GM12878 (cell line): ENCODE measurements around the gene RFPL1. TPM values are rescaled to one million over a fixed set of nuclear protein-coding genes. Genes with fewer than 3 reads are reported as not detected.

Source experiments
- ATAC-seq: fragments of 200-7000 bp; cut with Tn5 transposase; 3 replicates; pipeline ENCODE4 v1.9.1; 2020; ENCODE audit warnings: mild to moderate bottlenecking, moderate library complexity
- BruUV-seq: library from RNA; stranded (reverse); fragments of 400-500 nt; replicated peaks from 2 replicates; lab custom pipeline; 2021; lab: Mats Ljungman, UMichigan
- CTCF ChIA-PET: fragments of 300-600 bp; sonication (Branson Sonifier 250); formaldehyde crosslinking; extraction: SDS; loops from one replicate; lab custom pipeline; 2021; ENCODE audit warnings: inconsistent platforms; lab: Yijun Ruan, JAX
- POLR2A ChIA-PET: fragments of 350-600 bp; formaldehyde crosslinking; extraction: SDS; loops from one replicate; lab custom pipeline; 2021; ENCODE audit warnings: inconsistent platforms; lab: Charles Lee
- RAD21 ChIA-PET: fragments of 300-600 bp; sonication (Branson Sonifier 250); formaldehyde crosslinking; loops from one replicate; lab custom pipeline; 2023; ENCODE audit warnings: antibody characterized with exemption; ENCODE audit not compliant: unreplicated experiment; lab: Charles Lee
- SMC1A ChIA-PET: fragments of 300-600 bp; sonication (Branson Sonifier 250); formaldehyde crosslinking; loops from one replicate; lab custom pipeline; 2023; ENCODE audit not compliant: unreplicated experiment, uncharacterized antibody; lab: Charles Lee
- DNase-seq: peaks from one replicate; pipeline ENCODE4 v3.0.0-alpha.2; 2011; ENCODE audit warnings: low read depth, low spot score
- FAIRE-seq: peaks from 3 replicates; lab custom pipeline; 2011; peaks lifted over from hg19 to GRCh38; lab: Jason Lieb, UNC
- H2AFZ ChIP-seq: 2 replicates; pipeline ENCODE4 v1.6.0; 2011; ENCODE audit warnings: low read depth, low read length, control low read depth; ENCODE audit not compliant: control insufficient read depth
- H3K27ac ChIP-seq: 2 replicates; pipeline ENCODE4 v1.5.1; 2011; ENCODE audit warnings: control low read depth; ENCODE audit not compliant: control insufficient read depth, insufficient read depth
- H3K27me3 ChIP-seq, 2 experiments: replicated peaks in 1 of 2; 2 replicates each; pipeline versions ENCODE4 v1.6.0 to v1.6.1; 2011; ENCODE audit warnings: low read length in 1 of 2; ENCODE audit not compliant: control insufficient read depth in 2 of 2, insufficient read depth in 2 of 2
- H3K36me3 ChIP-seq, 2 experiments: 2 replicates each; pipeline ENCODE4 v1.5.1; 2011; ENCODE audit warnings: low read length in 1 of 2; ENCODE audit not compliant: control insufficient read depth in 2 of 2, insufficient read depth in 2 of 2
- H3K4me1 ChIP-seq: 2 replicates; pipeline ENCODE4 v1.6.1; 2011; ENCODE audit warnings: mild to moderate bottlenecking, low read length, moderate library complexity, mixed read lengths; ENCODE audit not compliant: control insufficient read depth, insufficient read depth
- H3K4me2 ChIP-seq: 2 replicates; pipeline ENCODE4 v1.6.0; 2011; ENCODE audit warnings: control low read depth; ENCODE audit not compliant: control insufficient read depth, insufficient read depth
- H3K4me3 ChIP-seq: fragments of 200-600 bp; sonication (generic); 2 replicates; pipeline ENCODE4 v1.5.1; 2016
- H3K79me2 ChIP-seq: 2 replicates; pipeline ENCODE4 v1.6.0; 2011; ENCODE audit warnings: low read length; ENCODE audit not compliant: control insufficient read depth, insufficient read depth
- H3K9ac ChIP-seq: 2 replicates; pipeline ENCODE4 v1.8.0; 2011; ENCODE audit warnings: low read length, control low read depth, mixed read lengths; ENCODE audit not compliant: control insufficient read depth, insufficient read depth
- H3K9me3 ChIP-seq: replicated peaks from 3 replicates; pipeline ENCODE4 v1.5.1; 2011; ENCODE audit warnings: mild to moderate bottlenecking, low read length; ENCODE audit not compliant: control insufficient read depth, insufficient read depth
- H4K20me1 ChIP-seq: 2 replicates; pipeline ENCODE4 v1.6.0; 2011; ENCODE audit not compliant: control insufficient read depth, insufficient read depth
- ATF3 ChIP-seq: IDR thresholded peaks from 2 replicates; pipeline ENCODE4 v1.6.1; 2011; ENCODE audit warnings: low read depth, mild to moderate bottlenecking, low read length, moderate library complexity, borderline replicate concordance; ENCODE audit errors: extremely low read depth
- BCL11A ChIP-seq: IDR thresholded peaks from 2 replicates; pipeline ENCODE4 v1.6.1; 2011; ENCODE audit warnings: low read depth, low read length
- BCL3 ChIP-seq: IDR thresholded peaks from 2 replicates; pipeline ENCODE4 v1.6.1; 2011; ENCODE audit warnings: borderline replicate concordance, low read depth, mild to moderate bottlenecking, moderate library complexity, low read length; ENCODE audit not compliant: insufficient read depth, poor library complexity, severe bottlenecking
- CHD4 ChIP-seq: fragments of 200-600 bp; sonication (generic); IDR thresholded peaks from 2 replicates; pipeline ENCODE4 v1.6.1; 2016; ENCODE audit warnings: mild to moderate bottlenecking
- E2F4 ChIP-seq: IDR thresholded peaks from 2 replicates; pipeline ENCODE4 v1.6.1; 2012; ENCODE audit warnings: low read depth, low read length, improper control_type of control experiment
- HSF1 ChIP-seq: fragments of 150-350 bp; IDR thresholded peaks from 2 replicates; pipeline ENCODE4 v1.6.1; 2014; ENCODE audit warnings: mild to moderate bottlenecking, low read depth, low read length
- KLF5 ChIP-seq: fragments of 450-650 bp; IDR thresholded peaks from 2 replicates; pipeline ENCODE4 v1.6.1; 2014; ENCODE audit warnings: mild to moderate bottlenecking; ENCODE audit not compliant: partially characterized antibody
- POLR2AphosphoS5 ChIP-seq: IDR thresholded peaks from 2 replicates; pipeline ENCODE4 v1.6.1; 2011; ENCODE audit warnings: mild to moderate bottlenecking, low read length, inconsistent platforms
- SIX5 ChIP-seq: IDR thresholded peaks from 2 replicates; pipeline ENCODE4 v1.6.1; 2011; ENCODE audit warnings: mild to moderate bottlenecking, low read depth, low read length, moderate library complexity; ENCODE audit not compliant: severe bottlenecking
- SPI1 ChIP-seq: IDR thresholded peaks from 2 replicates; pipeline ENCODE4 v1.6.1; 2011; ENCODE audit warnings: low read depth, mild to moderate bottlenecking, low read length, moderate library complexity, borderline replicate concordance; ENCODE audit not compliant: insufficient read depth
- ZBED1 ChIP-seq: IDR thresholded peaks from 2 replicates; pipeline ENCODE4 v1.6.1; 2016; ENCODE audit warnings: borderline replicate concordance
- WGBS: methylation state at CpG from one replicate; pipeline ENCODE4 v1.1.6; 2016; ENCODE audit warnings: low lambda C conversion rate; ENCODE audit not compliant: insufficient replicate concordance, insufficient coverage; ENCODE audit errors: missing lambda C conversion rate; 5-methylcytosine and 5-hydroxymethylcytosine counted together
- in situ Hi-C: fragments of 300-500 bp; cut with MboI; formaldehyde crosslinking; loops from 9 replicates; pipeline ENCODE4 v1.14.3; 2018; ENCODE audit warnings: mixed read lengths
- intact Hi-C: fragments of 100-400 bp; cut with micrococcal nuclease; formaldehyde crosslinking; loops from one replicate; pipeline ENCODE4 v1.14.2; 2022; ENCODE audit not compliant: unreplicated experiment
- polyA plus RNA-seq, 11 experiments: library from polyadenylated mRNA; depleted of rRNA in 4 of 11; unstranded in 6 of 11; stranded (reverse) in 5 of 11; fragments of >200 nt; fragmentation: Nextera tagmentation in 4 of 11; fragmentation: Illumina TruSeq in 1 of 11; extraction: Ambion mirVana in 4 of 11; extraction: Trizol in 1 of 11; gene quantifications; 1 replicate in 1 of 11; 2 replicates in 10 of 11; pipeline versions ENCODE4 v1.2.1 to v1.2.3, GENCODE V29; 2011 to 2016; ENCODE audit warnings: inconsistent platforms in 2 of 11, missing spikeins in 2 of 11, low read depth in 1 of 11
- total RNA-seq, 4 experiments: library from RNA; depleted of rRNA in 3 of 4; stranded (reverse); fragments of >200 nt in 3 of 4; fragmentation: Illumina TruSeq in 1 of 4; extraction: Trizol in 1 of 4; gene quantifications; 2 replicates each; pipeline versions ENCODE4 v1.2.1 to v1.2.3, GENCODE V29; 2013 to 2021

RFPL1 gene
- total and polyA plus RNA-seq, 10 of the 15 experiments (the other 5 are each of a cell fraction or from before 2014, with no cell fraction given) = 0.13 TPM; not detected in 9

- BruUV-seq = no TSS peak
- FAIRE-seq (no peak), ATAC-seq (no peak), DNase-seq (no peak)
- intact Hi-C loops = no loop called here
- no peaks in the 10 kb centered on the region for H3K36me3 ChIP-seq
- H3K4me1 ChIP-seq = no peaks in the 10 kb centered on the region
- H3K79me2 ChIP-seq = no peaks in the 10 kb centered on the region
- in situ Hi-C loops = no loop called here
- SMC1A ChIA-PET = no interaction called here
- TF ChIP-seq SPI1 = no peak
- no peak for TF ChIP-seq SIX5
- TF ChIP-seq E2F4 = no peak
- no peak for TF ChIP-seq POLR2AphosphoS5
- no peak for TF ChIP-seq HSF1
- no peak for TF ChIP-seq ATF3
- TF ChIP-seq KLF5 = no peak
- no peak for TF ChIP-seq ZBED1
- TF ChIP-seq BCL11A = no peak
- TF ChIP-seq CHD4 = no peak
- TF ChIP-seq BCL3 = no peak
- RAD21 ChIA-PET = no interaction called here
- H2AFZ ChIP-seq = no peak overlapping the region
- POLR2A ChIA-PET = no interaction called here
- H3K27me3 ChIP-seq = no peaks in the 10 kb centered on the region
- no peaks in the 10 kb centered on the region for H3K9me3 ChIP-seq
- CTCF ChIA-PET = no interaction called here
- no peak overlapping the region for H3K4me3 ChIP-seq
- no peak overlapping the region for H3K4me2 ChIP-seq
- H3K27ac ChIP-seq = no peak overlapping the region
- 46% methylated on average over 10 of the region's 11 CpGs for WGBS
- no peaks in the 10 kb centered on the region for H4K20me1 ChIP-seq
- H3K9ac ChIP-seq = no peak overlapping the region
Observed at GRCh38 chr22:29449296-29449875, 11.0 kb downstream of the RFPL1 start.
